Stimulated activated CD8-positive, alpha-beta memory T cell treated with anti-CD3 and anti-CD28 coated beads, Interleukin-2, amount 100 ng/mL, for 1 hour (primary cell): ENCODE data around the gene FOXP1.

Experiments
- DNase-seq, 2 donors: peaks; one replicate each; pipeline ENCODE4 v3.0.0-alpha.2; 2020; ENCODE audit warnings: low read depth in 2 of 2

FOXP1 gene

DNA sequence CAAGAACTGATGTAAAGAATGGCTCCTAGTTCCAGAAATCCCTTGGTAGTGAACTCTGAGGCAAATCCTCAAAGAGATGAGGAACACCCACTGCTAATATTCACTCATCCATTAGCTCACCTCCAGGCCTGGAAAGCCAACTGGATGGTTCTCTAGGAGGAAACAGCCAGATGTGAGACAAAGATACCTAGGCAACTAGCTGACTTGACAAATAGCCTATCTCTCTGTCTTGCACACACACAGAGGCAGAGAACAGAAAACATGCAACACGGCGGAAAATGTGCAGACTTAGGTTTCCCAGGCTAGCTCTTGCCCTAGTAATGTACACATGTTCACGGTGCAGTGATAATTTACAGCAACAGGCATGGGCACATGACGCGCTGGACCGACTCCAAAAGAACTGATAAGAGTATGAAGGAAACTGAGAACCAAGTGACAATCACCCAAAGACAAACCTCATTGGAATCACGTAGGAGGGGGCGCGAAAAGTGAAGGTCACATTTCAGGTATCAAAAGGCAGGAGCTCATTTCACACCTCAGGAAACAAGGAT is 318.1 kb downstream of the FOXP1 start:
- DNase-seq: no peak

GRCh38 chr3:71264840-71265239 is 318.7 kb downstream of the FOXP1 start:
- no peak for DNase-seq

GRCh38 chr3:71262364-71263265 is 320.9 kb downstream of the FOXP1 start:
- DNase-seq: no peak

DNA sequence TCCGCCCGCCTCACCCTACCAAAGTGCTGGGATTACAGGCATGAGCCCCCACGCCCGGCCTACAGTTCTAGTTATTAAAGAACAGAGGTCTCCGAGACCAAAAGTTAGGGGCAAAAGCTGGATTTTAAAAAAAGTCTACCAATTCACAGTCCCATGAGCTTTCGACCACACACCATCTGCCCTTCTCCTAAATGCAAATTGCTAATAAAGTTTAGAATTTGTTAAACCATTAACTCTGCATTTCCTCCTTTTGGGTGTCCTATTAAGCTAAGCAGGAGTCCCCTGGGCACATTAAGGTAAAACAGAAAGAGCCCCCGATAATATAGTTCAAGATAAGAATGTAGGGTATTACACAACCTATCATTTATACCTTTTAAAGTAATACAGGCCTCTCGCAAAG is 322.7 kb downstream of the FOXP1 start:
- no peak for DNase-seq

DNA sequence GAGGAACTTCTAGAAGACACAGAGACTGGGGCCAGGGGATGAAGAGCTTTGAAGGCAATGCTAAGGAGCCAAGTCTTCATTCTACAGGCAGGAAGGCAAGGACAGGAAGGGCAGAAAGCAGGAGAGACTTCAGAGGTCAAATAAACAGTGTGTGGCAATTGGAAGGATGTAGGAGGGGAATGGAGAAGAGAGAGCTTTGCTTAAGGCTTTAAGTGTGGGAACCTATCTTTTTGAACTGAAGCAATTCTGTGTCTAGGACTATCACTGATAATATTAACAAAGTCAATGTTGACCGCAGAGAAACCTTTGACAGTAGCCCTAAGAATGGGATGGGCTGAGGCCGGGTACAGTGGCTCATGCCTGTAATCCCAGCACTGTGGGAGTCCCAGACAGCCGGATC is 325.0 kb downstream of the FOXP1 start:
- no peak for DNase-seq

DNA sequence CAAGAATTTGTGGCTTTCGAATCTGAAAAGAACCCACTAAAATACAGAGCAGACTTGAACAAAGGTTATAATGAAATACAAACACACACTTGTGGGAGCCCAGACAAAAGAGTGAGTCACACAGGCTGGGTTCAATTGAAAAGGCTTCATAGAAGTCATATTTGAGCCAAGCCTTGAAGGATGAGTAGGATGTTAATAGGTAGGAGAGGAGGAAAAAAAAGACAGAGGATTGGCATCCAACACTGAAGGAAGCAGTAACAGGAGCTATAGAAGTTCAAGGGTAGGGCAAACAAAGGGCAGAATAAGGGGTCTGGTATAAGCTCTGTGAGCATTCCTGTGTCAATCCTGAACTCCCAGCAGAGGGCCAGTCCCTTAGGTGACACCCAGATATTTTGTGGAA is 325.4 kb downstream of the FOXP1 start:
- no peak for DNase-seq

DNA sequence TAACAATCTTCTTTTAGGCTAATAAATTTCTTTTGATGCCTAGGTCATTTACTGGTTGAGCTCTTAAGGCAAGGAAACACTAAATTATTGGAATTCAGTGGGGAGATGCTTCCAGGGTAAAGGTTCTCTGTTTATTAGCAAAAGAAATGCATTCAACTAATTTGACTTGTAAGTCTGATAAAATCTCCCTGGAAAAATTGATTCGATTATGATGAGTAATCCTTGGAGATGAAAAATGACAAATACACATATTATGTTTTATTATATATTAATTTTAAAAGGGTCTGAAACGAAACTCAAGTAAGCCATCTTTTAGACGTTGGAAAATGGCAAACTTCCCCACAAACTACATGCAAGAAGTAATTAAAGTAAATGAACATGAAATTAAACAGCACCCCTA is 328.0 kb downstream of the FOXP1 start:
- no peak for DNase-seq

DNA sequence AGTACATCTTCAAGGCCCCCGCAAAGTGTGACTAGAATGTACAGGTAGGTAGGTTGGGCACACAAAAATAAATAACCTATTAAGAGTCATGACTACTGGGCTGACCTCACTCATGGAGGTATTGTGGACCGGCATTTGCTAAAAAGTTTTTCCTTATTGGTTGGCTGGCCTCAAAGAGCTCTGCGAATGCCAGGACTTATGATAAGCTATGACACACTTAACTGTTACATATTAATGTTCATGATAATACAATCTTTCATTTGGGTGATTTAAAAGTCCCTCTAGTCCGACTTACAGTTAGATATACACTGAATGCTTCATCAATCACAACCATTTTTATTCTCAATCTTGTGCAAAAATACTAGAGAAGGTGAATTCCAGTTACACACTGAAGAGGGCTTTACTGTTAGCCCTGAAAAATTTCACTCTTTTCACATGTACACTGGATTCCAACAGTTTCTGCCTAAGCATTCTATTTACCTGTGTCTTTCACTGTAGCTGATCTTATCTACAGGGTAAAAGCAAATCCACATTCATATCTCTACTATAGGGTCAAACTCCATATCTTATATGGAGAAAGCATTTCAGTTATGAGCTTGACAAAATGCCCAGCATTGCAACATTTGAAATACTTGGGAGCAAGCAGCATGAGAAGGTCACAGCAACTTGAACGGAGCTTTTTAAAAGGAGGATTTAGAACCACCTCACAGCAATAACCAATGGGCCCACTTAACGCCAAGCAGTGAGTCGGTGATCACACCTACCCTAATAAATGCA is 329.1 kb downstream of the FOXP1 start:
- DNase-seq: no peak

- DNase-seq: no peak
Measured at GRCh38 chr3:71253169-71253568, 330.4 kb downstream of the FOXP1 start.

DNA sequence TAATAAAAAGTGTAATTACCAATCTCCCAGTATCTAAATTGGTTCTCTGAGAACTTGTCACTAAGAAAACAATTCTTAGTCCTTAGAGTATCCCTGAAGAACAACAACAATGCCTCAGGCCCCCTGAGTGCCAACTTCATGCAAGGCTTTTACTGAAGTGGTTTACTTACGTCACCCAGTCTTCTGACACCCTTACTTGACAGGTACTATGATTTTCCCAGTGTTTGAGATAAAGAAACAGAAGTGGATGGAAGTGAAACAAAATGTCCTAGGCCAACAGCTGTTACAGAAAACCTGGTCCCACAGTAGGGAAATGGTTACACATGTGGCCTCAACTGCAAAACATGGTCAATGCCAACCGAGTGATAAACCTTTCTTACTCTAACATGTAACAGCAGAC is 331.1 kb downstream of the FOXP1 start:
- no peak for DNase-seq

DNA sequence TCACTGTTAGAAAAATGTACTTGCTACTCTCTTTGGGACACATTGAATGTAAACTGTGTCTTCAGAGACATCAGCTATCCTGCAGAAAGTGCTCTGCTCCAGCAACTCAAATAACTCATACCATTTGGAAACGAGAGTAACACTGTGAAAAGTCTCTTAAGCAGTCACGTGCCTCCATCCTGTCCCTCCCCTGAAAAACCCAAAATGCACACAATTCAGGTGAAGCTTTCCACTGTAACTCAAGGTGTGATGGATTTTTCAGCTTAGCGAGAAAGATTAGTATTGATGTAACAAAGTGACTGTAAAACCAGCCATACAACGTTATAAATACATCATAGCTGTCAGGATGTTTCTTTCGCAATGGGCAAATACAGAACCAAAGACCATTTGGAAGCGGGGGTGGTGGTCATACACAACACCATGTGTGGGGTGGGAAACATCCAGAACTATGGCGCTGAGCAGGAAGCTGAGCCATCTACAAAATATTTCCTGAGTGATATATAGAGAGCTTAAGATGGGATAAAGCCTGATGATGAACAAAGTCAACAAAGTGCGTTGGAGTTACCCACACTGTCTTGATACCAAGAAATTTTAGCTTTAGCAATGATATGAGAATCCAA is 332.3 kb downstream of the FOXP1 start:
- no peak for DNase-seq

DNA sequence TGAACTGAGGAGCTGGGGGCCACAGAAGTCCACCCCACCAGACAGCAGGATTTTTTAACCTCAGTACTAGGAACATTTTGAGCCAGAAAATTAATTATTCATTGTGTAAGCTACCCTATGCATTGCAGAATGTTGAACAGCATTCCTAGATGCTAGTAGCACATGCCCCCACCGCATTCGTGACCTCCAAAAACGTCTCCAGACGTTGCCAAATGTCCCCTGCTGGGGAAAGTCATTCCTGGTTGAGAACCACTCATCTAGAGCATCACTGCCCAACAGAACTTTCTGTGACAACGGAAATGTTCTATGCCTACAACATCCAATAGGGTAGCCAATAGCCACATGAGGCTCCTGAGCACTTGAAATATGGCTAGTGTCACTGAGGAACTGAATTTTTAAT is 333.5 kb downstream of the FOXP1 start:
- no peak for DNase-seq

DNA sequence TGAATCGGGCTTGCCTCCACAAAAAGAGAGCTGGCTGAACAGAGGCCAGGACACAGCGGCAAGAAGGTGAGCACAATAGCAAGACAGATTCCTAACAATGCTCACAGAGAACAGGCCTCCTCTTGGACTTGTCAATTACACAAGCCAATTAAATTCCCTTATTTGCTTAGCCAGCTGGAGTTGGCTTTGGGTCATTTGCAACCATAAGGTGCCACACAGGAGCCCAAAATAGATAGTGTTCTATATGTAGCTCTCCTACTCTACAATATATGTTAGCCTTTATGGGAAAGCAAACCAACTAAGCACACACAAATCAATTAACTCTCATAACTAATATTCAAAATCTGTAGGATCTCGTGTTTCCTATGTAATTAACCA is 335.6 kb downstream of the FOXP1 start:
- DNase-seq: no peak

- no peak for DNase-seq
Measured at GRCh38 chr3:71247221-71247957, 336.1 kb downstream of the FOXP1 start.

GRCh38 chr3:71245971-71246880 is 337.3 kb downstream of the FOXP1 start:
- DNase-seq: no peak

DNA sequence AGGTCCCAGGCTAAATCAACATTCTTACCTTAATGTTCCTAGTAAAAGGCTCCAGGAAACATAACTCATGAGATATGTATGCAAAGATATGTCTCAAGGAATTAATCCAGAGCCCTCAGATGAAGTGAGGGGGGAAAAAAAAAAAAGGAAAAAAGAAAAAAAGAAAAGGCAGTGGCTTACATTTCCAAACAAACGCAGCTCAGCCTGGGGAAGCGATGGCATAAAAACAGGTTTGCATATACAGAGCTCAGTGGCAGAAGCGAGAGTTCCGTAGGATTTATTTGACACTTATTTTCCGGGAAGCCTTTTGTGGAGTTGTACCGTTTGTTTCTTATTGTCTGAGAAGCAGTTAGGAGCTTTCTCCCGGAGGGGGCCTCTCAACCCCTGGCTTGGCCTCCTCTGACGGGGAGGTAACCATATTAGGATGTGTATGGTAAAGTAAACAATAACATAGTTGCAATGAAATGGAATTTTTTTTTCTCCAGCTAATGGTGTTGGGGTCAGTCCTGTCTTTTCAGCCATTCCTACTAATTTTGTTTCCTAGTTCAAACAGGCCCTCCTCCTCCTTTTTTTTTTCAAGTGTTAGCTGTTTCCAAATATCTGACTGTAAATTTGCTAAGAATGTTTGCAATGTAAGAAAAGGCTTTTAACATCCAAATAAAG is 338.6 kb downstream of the FOXP1 start:
- DNase-seq: no peak

- no peak for DNase-seq
Measured at GRCh38 chr3:71244153-71244825, 339.2 kb downstream of the FOXP1 start.

DNA sequence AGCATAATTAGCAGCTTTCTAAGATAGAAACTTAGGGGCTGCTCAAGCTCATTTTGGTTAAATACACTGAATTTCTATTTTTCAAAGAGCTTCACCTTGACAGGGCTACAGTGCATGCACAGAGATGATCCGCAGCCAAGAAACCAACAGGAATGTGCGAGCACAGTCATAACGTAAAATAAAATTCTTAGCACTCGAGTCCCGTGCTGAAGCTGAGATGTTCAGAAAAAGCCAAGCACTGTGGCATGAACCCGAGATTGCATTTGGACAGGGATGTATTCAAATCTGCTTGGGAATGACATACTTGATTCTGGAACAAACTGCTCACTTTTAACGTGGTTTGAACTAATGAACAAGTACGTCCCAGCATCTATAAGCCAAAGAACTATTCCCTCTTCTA is 340.3 kb downstream of the FOXP1 start:
- DNase-seq: no peak

DNA sequence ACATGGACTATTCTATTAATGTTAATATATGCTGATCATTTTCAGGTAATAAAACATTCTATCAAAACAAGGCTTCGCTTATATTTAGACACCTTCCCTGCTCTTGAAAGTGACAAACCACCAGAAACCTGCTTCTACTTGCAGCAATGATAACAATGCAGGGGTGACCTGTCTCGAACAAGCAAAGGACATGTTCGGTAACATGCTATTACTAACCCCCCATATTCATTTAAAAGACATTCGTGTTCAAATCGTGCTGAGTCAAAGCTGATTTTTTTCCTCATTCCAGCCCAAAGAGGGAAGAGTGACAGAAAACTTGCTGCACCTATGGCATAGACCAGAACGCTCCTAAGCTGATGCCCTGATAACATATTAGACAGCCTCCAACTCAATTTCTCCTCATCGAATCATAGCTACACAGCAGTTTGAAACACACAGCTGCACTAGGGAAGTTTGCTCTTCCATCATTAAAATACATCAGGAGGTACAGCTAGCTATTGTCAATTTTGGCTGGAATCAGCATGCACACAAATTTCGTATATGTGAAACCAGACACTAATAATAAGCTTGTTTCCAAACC is 341.5 kb downstream of the FOXP1 start:
- DNase-seq: no peak
